ENCODE measurements around the gene CYP2C8. TPM values are rescaled to one million over a fixed set of nuclear protein-coding genes. Genes with fewer than 3 reads are reported as not detected.

The CYP2C8 gene
- total and polyA plus RNA-seq, 2 donors (not counting 3 experiments of a cell fraction or from before 2014, with no cell fraction given), result 0.06 TPM; not detected in 1

- Histone ChIP-seq H3K9me1 (replicated peaks; ENCODE audit: control insufficient read depth, extremely low read depth, insufficient read depth, low read length) (no peaks in the 10 kb centered on the region), H3K36me3 (ENCODE audit: control insufficient read depth in 2 of 2, extremely low read depth in 1 of 2, insufficient read depth in 2 of 2, low read length in 2 of 2) (no peaks in the 10 kb centered on the region), H4K20me1 (replicated peaks; ENCODE audit: control insufficient read depth, extremely low read depth, insufficient read depth, low read length) (no peaks in the 10 kb centered on the region), H3K4me1 (ENCODE audit: control insufficient read depth, extremely low read depth, insufficient read depth, low read length) (no peaks in the 10 kb centered on the region), H2AFZ (ENCODE audit: low read depth, low read length) (no peak overlapping the region), H3K27me3 (ENCODE audit: control insufficient read depth in 2 of 2, insufficient read depth in 2 of 2, low read length in 2 of 2) (no peaks in the 10 kb centered on the region), H3K27ac (ENCODE audit: insufficient read depth, low read depth, low read length) (no peak overlapping the region), H3K4me3 (replicated peaks in 1 of 3; ENCODE audit: insufficient read depth in 1 of 3, low read depth in 1 of 3, low read length in 3 of 3) (no peak overlapping the region), H3K79me2 (ENCODE audit: control insufficient read depth, insufficient read depth, low read length) (no peaks in the 10 kb centered on the region), H3K4me2 (ENCODE audit: insufficient read depth, low read length) (no peak overlapping the region), H3K9me3 (replicated peaks; ENCODE audit: control insufficient read depth, insufficient read depth, low read length) (no peaks in the 10 kb centered on the region), H3K9ac (replicated peaks; ENCODE audit: extremely low read depth, insufficient read depth, low read length) (no peak overlapping the region)
- intact Hi-C loops (cut with micrococcal nuclease) (no loop called here), dilution Hi-C loops (cut with MboI; ENCODE audit: extremely low pct_ligation_motif_present, low sequenced_read_pairs) (no loop called here)
- ChIA-PET POLR2A (no interaction called here), CTCF (no interaction called here)
- BruUV-seq (replicated peaks), result no TSS peak
- TF ChIP-seq JUN (IDR thresholded peaks at IDR 0.05; ENCODE audit: borderline replicate concordance, insufficient read depth, insufficient read length, low read depth) (no peak), FOS (IDR thresholded peaks at IDR 0.05; ENCODE audit: borderline replicate concordance, insufficient read depth, low read length) (no peak), CTCF (IDR thresholded peaks at IDR 0.05; ENCODE audit: extremely low read depth in 1 of 2, insufficient read depth in 1 of 2, low read depth in 1 of 2, low read length in 2 of 2) (no peak), EZH2 (IDR thresholded peaks at IDR 0.05; ENCODE audit: borderline replicate concordance, low read depth, low read length, severe bottlenecking) (no peak), MAX (IDR thresholded peaks at IDR 0.05; ENCODE audit: insufficient read depth, insufficient read length) (no peak), POLR2AphosphoS5 (IDR thresholded peaks at IDR 0.05; ENCODE audit: insufficient read depth, low read depth, low read length) (no peak), GATA2 (IDR thresholded peaks at IDR 0.05; ENCODE audit: insufficient read depth, insufficient read length, low read depth, low read length) (no peak), MYC (IDR thresholded peaks at IDR 0.05; ENCODE audit: low read depth, low read length) (no peak), POLR2A (IDR thresholded peaks at IDR 0.05; ENCODE audit: low read depth, low read length) (no peak)
- no peak for DNase-seq (ENCODE audit: low read depth, low spot score)
- no peak for FAIRE-seq
Measured at GRCh38 chr10:94997741-94998174, 71.5 kb downstream of the CYP2C8 start.
